ENCODE results near the gene KLF16.
A peak's percentile ranks its signal among the peaks of the same experiment; 100 is the strongest.

The KLF16 gene

GRCh38 chr19:1856698-1857603 lies 6.4 kb downstream of the KLF16 start:
- Mint-ChIP-seq H3K4me3 (peak overlapping the region; percentile 81), H3K9me3 (no peaks in the 10 kb centered on the region), H3K4me1 (peaks cover 75% of the 10 kb centered on the region)

GRCh38 chr19:1856345-1856697 lies 7.1 kb downstream of the KLF16 start:
- no peaks in the 10 kb centered on the region for H3K27me3 Mint-ChIP-seq
- no peaks in the 10 kb centered on the region for H3K9me3 Mint-ChIP-seq
- peaks cover 6% of the 10 kb centered on the region for H3K36me3 Mint-ChIP-seq
- peaks cover 69% of the 10 kb centered on the region for H3K4me1 Mint-ChIP-seq
- H3K27ac Mint-ChIP-seq: peak overlapping the region; percentile 91
- peak overlapping the region; percentile 81 for H3K4me3 Mint-ChIP-seq
- no peak for ATAC-seq

More at GRCh38 chr19:1856698-1857603, 6.4 kb downstream of the KLF16 start:
- Mint-ChIP-seq H3K27ac (peak overlapping the region; percentile 91), H3K27me3 (no peaks in the 10 kb centered on the region), H3K36me3 (peaks cover 6% of the 10 kb centered on the region)
- peak; percentile 68 for ATAC-seq

- no peaks in the 10 kb centered on the region for H3K27me3 Mint-ChIP-seq
- H3K9me3 Mint-ChIP-seq: no peaks in the 10 kb centered on the region
- peak; percentile 28 for ATAC-seq
- peaks cover 69% of the 10 kb centered on the region for H3K4me1 Mint-ChIP-seq
- H3K36me3 Mint-ChIP-seq: peaks cover 10% of the 10 kb centered on the region
- H3K27ac Mint-ChIP-seq: peak overlapping the region; percentile 91
- H3K4me3 Mint-ChIP-seq: peak overlapping the region; percentile 81
Measured at GRCh38 chr19:1855828-1856255, 7.5 kb downstream of the KLF16 start.

- peaks cover 12% of the 10 kb centered on the region for H3K36me3 Mint-ChIP-seq
- H3K9me3 Mint-ChIP-seq: no peaks in the 10 kb centered on the region
- H3K4me3 Mint-ChIP-seq: peak overlapping the region; percentile 81
- peak; percentile 83 for ATAC-seq
- peaks cover 71% of the 10 kb centered on the region for H3K4me1 Mint-ChIP-seq
- no peaks in the 10 kb centered on the region for H3K27me3 Mint-ChIP-seq
- H3K27ac Mint-ChIP-seq: peak overlapping the region; percentile 91
Measured at GRCh38 chr19:1855040-1855827, 8.1 kb downstream of the KLF16 start.

- H3K27ac Mint-ChIP-seq: peak overlapping the region; percentile 91
- H3K27me3 Mint-ChIP-seq: no peaks in the 10 kb centered on the region
Measured at GRCh38 chr19:1854542-1855039, 8.8 kb downstream of the KLF16 start.

GRCh38 chr19:1854039-1854541 lies 9.3 kb downstream of the KLF16 start:
- peaks cover 12% of the 10 kb centered on the region for H3K36me3 Mint-ChIP-seq
- H3K9me3 Mint-ChIP-seq: no peaks in the 10 kb centered on the region
- peaks cover 72% of the 10 kb centered on the region for H3K4me1 Mint-ChIP-seq
- H3K4me3 Mint-ChIP-seq: no peak overlapping the region
- H3K27ac Mint-ChIP-seq: no peak overlapping the region
- no peak for ATAC-seq
- H3K27me3 Mint-ChIP-seq: no peaks in the 10 kb centered on the region

More at GRCh38 chr19:1854542-1855039, 8.8 kb downstream of the KLF16 start:
- no peak for ATAC-seq
- Mint-ChIP-seq H3K9me3 (no peaks in the 10 kb centered on the region), H3K36me3 (peaks cover 12% of the 10 kb centered on the region), H3K4me1 (peaks cover 73% of the 10 kb centered on the region), H3K4me3 (no peak overlapping the region)

GRCh38 chr19:1853295-1854038 lies 9.9 kb downstream of the KLF16 start:
- H3K27ac Mint-ChIP-seq: peak overlapping the region; percentile 77
- H3K27me3 Mint-ChIP-seq: no peaks in the 10 kb centered on the region
- peaks cover 12% of the 10 kb centered on the region for H3K36me3 Mint-ChIP-seq

GRCh38 chr19:1852581-1853128 lies 10.7 kb downstream of the KLF16 start:
- no peaks in the 10 kb centered on the region for H3K9me3 Mint-ChIP-seq
- no peak for ATAC-seq
- H3K4me3 Mint-ChIP-seq: no peak overlapping the region
- H3K36me3 Mint-ChIP-seq: peaks cover 12% of the 10 kb centered on the region
- H3K27me3 Mint-ChIP-seq: no peaks in the 10 kb centered on the region
- peak overlapping the region; percentile 77 for H3K27ac Mint-ChIP-seq
- peaks cover 63% of the 10 kb centered on the region for H3K4me1 Mint-ChIP-seq

More at GRCh38 chr19:1853295-1854038, 9.9 kb downstream of the KLF16 start:
- H3K4me1 Mint-ChIP-seq: peaks cover 70% of the 10 kb centered on the region
- ATAC-seq: peak; percentile 16
- H3K9me3 Mint-ChIP-seq: no peaks in the 10 kb centered on the region
- H3K4me3 Mint-ChIP-seq: peak overlapping the region; percentile 60

- Mint-ChIP-seq H3K27ac (peak overlapping the region; percentile 40), H3K4me1 (peaks cover 64% of the 10 kb centered on the region), H3K9me3 (no peaks in the 10 kb centered on the region), H3K27me3 (no peaks in the 10 kb centered on the region), H3K4me3 (no peak overlapping the region), H3K36me3 (peaks cover 12% of the 10 kb centered on the region)
- ATAC-seq: no peak
Measured at GRCh38 chr19:1851654-1852580, 11.5 kb downstream of the KLF16 start.

- Mint-ChIP-seq H3K27ac (peak overlapping the region; percentile 40), H3K4me3 (no peak overlapping the region), H3K9me3 (no peaks in the 10 kb centered on the region), H3K36me3 (peaks cover 16% of the 10 kb centered on the region), H3K4me1 (peaks cover 68% of the 10 kb centered on the region), H3K27me3 (no peaks in the 10 kb centered on the region)
- no peak for ATAC-seq
Measured at GRCh38 chr19:1850809-1851653, 12.3 kb downstream of the KLF16 start.

GRCh38 chr19:1849886-1850398 lies 13.4 kb downstream of the KLF16 start:
- Mint-ChIP-seq H3K27ac (peak overlapping the region; percentile 40), H3K27me3 (no peaks in the 10 kb centered on the region), H3K4me1 (peaks cover 65% of the 10 kb centered on the region), H3K9me3 (no peaks in the 10 kb centered on the region), H3K4me3 (no peak overlapping the region), H3K36me3 (peaks cover 19% of the 10 kb centered on the region)
- no peak for ATAC-seq

- Mint-ChIP-seq H3K4me1 (peaks cover 70% of the 10 kb centered on the region), H3K27ac (peak overlapping the region; percentile 93), H3K4me3 (peak overlapping the region; percentile 81), H3K27me3 (no peaks in the 10 kb centered on the region), H3K9me3 (no peaks in the 10 kb centered on the region), H3K36me3 (peaks cover 23% of the 10 kb centered on the region)
- no peak for ATAC-seq
Measured at GRCh38 chr19:1849132-1849474, 14.3 kb downstream of the KLF16 start.
